Activated CD4-positive, CD25-positive, alpha-beta regulatory T cell treated with anti-CD3 and anti-CD28 coated beads, Interleukin-2, amount 50 U/mL, for 16 hours (primary cell): ENCODE measurements around the gene CACNG8.
A peak's percentile ranks its signal among the peaks of the same experiment; 100 is the strongest.

Source experiments
- DNase-seq: peaks from one replicate; pipeline ENCODE4 v3.0.0-alpha.2; 2020; ENCODE audit warnings: low read depth, low spot score

CACNG8 gene

GRCh38 chr19:53961523-53962356, 997 bp upstream of the CACNG8 start:
- no peak for DNase-seq

DNA sequence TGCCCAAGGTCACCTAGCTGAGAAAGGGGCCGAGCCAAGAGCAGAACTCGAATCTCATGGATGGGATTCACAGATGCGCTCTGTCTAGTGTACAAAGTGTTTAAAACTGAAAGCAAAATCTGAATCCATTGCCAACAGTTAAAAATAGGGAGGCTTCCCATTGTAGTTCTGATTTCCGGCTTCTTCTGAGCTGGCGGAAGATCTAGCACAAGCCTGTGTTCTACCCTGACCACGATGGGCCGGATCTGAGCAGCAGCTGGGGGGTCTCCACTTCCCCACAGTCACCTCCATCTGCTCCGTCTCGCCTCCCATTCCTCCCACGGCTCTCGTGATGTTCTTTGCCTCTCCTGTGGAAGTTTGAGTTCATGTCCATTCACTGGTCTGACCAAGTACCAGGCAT, 2.4 kb downstream of the CACNG8 start:
- DNase-seq, result no peak

DNA sequence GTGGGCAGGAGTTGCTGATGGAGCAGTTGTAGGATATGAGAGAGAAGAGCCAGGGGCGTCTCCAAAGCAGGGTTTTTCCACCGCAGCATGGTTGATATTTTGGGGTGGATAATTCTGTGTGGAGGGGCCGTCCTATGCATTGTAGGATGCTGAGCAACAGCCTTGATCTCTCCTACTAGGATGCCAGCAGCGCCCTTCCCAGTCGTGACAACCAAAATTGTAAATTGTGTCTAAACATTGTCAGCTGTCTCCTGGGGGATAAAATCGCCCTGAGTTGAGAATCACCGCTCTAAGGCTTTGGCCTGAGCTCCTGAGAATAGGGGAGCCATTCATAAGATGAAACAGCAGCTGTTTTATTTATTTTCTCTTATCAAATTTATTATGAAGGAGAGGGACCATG, 4.2 kb downstream of the CACNG8 start:
- DNase-seq, result no peak

GRCh38 chr19:53969366-53969765, 6.6 kb downstream of the CACNG8 start:
- no peak for DNase-seq

- no peak for DNase-seq
Observed at GRCh38 chr19:53971673-53972072, 8.9 kb downstream of the CACNG8 start.

- peak; percentile 41 for DNase-seq
Observed at GRCh38 chr19:53977429-53977990, 14.8 kb downstream of the CACNG8 start.

DNA sequence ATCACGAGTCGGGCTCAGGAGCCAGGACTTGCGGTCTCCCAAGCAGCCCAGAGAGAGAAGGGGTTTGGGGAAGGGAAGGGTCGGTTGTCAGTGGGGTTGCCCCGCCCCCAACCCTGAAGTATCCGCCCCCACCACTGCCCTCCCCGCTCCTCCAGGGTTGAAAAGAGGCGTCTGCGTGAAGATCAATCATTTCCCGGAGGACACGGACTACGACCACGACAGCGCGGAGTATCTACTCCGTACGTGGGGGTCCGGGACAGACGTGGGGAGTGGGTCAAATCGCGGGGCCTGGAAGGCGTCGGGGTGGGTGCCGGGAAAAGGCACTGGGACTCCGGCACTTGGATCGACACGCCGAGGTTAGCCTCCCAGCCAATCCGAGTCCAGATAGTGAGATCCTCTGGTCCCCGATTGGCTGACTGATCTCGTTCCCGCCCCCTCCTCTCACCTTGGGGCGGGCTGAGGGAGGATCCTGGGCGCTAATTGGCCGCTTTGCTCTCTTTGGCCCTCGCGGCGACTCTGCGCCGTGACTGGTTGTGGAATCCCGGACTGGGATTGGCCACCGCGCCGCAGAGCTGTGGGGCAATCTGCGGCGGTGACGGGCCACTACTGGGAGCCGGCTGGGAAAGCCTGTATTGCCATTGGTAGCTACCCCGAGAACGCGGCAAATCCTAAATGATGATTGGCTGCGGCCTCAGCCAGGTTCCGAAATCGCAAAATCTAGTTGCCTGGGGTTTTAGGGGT, 15.4 kb downstream of the CACNG8 start:
- DNase-seq, result no peak

GRCh38 chr19:53978975-53979801, 16.5 kb downstream of the CACNG8 start:
- no peak for DNase-seq

- DNase-seq, result no peak
Observed at GRCh38 chr19:53980539-53981375, 18.0 kb downstream of the CACNG8 start.

DNA sequence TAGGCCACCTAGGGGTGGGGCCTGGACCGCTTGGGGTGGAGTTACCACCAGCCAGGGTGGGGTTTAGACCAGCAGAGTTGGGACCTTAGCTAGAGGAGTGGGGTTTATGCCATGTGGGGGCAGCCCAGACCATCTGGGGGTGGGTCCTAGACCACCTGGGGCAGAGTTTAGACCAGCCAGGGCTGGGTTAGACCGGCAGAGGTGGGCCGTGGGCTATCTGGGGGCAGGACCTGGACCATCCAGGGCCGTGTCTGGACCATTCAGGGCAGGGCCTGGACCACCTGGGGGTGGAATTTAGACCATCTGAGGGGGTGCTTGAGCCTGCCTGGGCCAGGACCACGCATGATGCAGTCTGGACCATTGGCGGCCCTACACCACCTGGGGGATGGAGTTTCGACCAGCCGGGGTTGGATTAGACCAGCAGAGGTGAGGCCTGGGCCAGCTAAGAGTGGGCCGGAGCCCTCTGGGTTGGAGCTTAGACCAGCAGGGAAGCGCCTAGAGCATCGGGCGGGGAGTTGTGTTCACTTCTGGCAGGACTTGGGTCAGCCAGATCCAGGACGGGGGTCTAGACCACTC, 18.7 kb downstream of the CACNG8 start:
- DNase-seq, result no peak

DNA sequence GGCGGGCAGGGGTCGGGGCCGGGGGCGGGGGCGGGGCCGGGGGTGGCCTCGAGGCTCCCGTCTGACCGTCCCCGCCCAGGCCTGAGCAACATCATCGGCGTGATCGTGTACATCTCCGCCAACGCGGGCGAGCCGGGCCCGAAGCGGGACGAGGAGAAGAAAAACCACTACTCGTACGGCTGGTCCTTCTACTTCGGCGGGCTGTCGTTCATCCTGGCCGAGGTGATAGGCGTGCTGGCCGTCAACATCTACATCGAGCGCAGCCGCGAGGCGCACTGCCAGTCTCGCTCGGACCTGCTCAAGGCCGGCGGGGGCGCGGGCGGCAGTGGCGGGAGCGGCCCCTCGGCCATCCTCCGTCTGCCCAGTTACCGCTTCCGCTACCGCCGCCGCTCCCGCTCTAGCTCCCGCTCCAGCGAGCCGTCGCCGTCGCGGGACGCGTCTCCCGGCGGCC, 19.3 kb downstream of the CACNG8 start:
- no peak for DNase-seq

- DNase-seq, result no peak
Observed at GRCh38 chr19:53982611-53983010, 19.9 kb downstream of the CACNG8 start.

DNA sequence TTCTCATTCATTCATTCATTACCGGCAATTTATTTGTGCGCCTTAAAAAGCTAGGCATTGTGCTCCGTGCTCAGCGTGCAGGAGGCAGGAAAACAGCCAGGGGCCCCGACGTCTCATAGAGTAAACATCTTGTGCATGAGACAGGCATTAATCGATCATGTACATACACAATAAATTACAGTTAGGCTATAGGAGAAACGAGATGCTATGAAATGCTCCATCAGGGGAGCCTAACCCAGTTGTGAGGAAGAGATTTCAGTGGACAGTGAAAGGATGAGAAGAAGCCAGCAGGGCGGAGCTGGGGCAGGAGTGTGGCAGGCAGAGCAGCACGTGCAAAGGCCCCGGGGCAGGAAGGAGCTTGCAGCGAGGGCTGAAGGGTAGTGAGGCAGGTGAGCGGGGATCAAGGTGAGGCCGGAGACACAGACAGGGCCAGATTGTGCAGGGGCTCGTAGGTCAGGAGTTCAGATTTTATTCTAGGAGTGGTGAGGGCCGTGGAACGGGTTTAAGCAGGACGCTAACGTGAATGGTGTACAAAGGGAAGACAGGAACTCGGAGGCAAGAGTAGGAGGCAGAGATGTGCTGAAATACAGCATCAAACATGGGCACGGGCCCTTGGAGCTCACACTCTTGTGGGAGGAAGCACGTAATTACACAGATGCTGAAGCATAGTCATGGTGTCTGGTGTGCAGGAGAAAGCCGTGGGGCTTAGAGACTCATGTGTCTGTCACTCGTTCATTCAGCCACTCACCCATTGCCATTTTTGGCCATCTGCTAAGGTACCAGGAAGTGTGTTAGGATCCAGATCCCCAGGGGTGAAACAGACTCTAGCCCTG, 20.9 kb downstream of the CACNG8 start:
- no peak for DNase-seq

GRCh38 chr19:53985863-53986262, 23.1 kb downstream of the CACNG8 start:
- no peak for DNase-seq

DNA sequence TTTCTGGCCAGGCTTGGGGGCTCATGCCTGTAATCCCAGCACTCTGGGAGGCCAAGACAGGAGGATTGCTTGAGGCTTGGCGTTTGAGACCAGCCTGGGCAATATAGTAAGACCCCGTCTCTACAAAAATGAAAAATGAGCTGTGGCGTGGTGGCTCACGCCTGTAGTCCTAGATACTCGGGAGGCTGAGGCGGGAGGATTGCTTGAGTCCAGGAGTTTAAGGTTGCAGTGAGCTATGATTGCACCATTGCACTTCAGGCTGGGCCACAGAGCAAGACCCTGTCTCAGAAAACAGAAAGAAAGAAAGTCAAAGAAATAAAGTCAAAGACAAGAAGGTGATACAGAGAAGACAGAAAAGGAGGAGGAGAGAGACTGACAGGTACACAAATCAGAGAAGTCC, 26.2 kb downstream of the CACNG8 start:
- no peak for DNase-seq

DNA sequence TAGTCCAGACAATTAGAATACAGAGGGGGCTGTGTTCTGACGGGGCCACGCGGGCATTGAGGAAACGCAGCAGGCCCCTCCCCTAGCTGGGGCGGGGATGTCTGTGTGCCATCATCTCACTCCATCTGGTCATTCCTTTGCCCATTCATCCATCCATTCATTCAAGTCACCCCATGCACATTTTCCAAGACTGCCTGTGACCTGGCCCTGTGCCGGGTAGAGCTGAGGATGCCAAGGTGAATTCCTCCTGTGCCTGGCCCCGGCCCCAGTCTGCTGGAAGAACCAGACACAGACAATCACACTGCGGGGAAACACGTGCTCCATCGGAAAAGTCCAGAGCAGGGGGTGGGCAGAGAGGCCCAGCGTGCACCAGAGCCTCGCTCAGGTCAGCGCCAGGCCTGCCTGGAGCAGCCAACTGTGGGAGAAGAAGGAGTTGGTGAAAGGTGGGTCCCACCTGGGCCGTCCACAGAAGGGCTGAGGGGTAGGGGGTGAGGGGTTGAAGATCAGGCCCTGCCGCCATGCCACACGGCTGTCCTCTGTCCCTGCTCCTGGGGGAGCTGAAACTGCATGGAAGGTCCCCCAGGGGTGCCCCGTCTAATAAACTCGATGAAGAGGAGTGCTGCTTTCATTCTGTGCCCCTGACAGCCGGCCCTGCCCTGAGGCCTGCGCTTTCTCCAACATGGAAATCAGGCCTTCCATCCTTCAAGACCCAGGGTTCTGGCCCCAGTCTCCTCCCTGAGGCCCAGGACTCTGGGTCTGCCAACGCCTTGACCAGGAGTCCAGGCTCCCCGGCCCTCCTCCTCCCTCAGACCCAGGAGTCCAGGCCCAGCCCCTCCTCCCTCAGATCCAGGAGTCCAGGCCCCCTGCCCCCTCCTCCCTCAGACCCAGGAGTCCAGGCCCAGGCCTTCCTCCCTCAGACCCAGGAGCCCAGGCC, 27.1 kb downstream of the CACNG8 start:
- DNase-seq, result no peak

- DNase-seq, result no peak
Observed at GRCh38 chr19:53991224-53992113, 28.7 kb downstream of the CACNG8 start, which contains the start of gene CACNG6. Gene CACNG6, plus strand, starts transcription at chr19:53991637. Its CDS starts 1,241 bp downstream, at chr19:53992878.
